DMS79 (cell line): ENCODE results near the gene MYO18A.

Experiments used
- DNase-seq: peaks from one replicate; lab custom pipeline; 2025; lab: John Stamatoyannopoulos, UW

Gene MYO18A

DNA sequence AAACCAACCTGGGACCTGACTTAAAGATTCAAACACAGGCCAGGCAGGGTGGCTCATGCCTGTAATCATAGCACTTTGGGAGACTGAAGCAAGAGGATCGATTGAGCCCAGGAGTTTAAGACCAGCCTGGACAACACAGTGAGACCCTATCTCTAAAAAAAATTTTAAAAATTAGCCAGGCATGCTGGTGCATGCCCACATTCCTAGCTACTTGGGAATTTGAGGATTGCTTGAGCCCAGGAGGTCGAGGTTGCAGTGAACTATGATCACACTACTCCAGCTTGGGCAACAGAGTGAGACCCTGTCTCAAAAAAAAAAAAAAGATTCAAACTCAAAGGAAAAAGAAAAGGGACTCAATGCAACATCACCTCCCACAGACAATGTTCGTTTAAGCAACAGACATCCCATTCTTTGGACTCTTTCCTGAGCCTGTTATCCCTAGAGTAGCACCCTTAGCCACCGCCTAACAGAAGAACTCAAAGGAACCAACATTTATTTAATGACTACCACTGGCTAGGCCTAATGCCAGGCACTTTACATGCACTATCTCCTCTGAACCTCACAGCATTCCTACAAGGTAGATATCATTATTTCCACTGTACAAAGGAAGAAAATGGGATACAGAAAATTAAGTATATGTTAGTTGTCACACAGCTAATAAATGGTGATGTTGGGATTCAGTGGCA, 12.7 kb downstream of the MYO18A start:
- DNase-seq = no peak

DNA sequence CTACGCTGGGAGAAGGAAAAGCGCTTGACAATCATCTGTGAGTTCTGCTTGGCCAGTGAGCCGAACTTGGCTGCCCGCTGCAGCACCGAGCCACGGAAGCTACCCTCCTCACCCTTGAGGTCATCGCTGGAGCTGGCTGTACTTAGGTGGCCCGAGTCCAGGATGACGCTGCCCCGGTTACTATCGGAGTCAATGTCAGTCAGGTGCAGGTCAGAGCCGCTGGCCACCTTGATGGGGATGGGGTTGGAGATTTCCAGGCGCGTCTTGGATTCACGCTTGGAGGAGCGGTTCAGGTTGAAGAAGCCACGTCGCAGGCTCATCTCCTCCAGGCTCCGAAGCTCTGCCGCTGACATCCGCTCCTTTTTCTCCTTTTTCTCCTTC, 13.7 kb downstream of the MYO18A start:
- no peak for DNase-seq

DNA sequence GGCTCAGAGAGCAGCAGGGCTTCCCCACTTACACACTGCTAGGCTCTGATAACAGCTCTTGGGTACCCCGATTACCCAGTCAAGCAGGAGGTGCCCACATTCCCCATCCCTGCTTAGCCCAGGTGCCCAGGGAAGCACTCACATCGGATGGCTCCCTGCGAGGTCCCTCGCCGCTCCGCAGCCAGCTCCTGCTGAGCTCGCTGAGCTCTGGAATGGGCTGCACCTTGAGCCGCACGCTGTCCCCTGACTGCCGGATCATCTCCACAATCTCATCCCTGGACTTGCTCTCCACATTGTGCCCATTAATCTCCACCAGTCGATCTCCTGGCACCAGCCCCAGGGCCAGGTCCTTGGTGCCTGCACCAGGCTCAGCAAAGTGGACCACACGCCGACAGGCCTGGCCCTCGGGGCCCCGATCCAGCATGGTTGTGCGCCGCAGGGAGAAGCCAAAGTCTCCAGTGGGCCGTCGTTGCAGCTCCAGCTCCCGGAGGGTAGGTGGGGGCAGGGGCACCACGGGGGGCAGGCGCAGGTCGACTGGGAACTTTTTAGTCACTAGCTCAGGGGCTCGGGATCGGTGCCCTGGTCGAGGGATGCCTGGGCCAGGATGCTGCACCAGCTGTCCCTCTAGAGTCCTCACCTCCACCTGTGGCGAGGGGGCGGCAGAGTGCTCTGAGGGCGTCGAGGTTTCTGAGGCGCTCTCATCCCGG, 14.2 kb downstream of the MYO18A start:
- no peak for DNase-seq

- no peak for DNase-seq
These were observed 14.9 kb downstream of the MYO18A start for GRCh38 chr17:29165261-29165660.

- DNase-seq = no peak
These were observed 16.6 kb downstream of the MYO18A start for GRCh38 chr17:29163563-29163962.

DNA sequence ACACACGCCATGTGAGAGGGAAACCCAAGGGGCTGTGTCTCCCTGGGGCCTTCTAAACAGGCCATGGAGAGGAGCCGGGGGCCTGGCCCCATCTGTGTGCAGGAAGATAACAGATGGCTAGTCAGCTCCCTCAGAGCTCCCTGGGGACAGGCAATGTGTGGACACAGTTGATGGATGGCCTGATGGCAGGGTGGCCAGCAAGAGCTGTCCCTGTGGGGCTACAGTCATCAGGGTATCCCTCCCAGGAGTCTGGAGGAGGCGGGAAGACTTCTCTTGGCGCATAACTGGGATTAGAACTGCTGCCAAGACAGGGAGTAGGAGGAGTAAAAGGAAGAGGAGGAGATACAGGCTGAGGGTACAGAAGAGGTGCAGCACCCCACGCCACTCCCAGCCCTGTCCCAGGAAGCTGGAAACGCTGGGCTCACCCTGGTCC, 17.3 kb downstream of the MYO18A start:
- no peak for DNase-seq

DNA sequence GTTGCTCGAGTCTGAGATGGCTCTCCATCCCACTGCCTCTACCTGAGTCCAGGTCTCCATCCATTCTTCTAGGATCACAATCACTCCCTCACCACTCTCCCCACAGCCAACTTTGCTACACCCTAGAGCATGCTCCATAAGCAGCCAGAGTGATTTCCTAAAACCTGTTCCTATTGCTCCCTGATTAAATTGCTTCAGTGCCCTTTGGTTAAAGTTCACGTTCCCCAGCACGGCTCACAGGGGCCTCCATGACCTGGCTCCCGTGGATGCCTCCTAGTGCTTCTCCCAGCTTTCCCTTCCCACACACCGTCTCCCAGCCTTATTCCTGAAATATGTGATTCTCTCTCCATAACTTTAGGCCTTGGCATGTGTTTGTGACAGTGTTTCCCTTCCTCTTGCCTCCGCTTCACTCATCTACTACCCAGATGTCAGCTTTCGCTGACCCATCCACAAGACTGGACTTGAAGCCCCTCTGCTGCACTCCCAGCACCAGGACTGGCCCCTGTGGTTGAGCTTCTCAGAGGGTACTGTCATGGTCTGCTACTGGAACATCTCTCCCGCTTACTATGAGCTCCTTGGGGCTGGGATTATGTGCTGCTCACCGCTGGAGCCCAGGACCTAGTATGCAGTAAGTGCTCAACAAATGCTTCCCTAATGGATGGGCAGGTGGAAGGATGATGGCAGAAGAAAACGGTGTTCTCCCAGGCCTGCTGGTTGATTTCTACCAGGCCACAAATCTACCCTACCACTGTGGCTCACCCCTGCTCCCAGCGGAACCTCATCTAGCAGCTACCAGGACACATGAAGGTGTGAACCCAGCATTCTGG, 17.9 kb downstream of the MYO18A start:
- no peak for DNase-seq

DNA sequence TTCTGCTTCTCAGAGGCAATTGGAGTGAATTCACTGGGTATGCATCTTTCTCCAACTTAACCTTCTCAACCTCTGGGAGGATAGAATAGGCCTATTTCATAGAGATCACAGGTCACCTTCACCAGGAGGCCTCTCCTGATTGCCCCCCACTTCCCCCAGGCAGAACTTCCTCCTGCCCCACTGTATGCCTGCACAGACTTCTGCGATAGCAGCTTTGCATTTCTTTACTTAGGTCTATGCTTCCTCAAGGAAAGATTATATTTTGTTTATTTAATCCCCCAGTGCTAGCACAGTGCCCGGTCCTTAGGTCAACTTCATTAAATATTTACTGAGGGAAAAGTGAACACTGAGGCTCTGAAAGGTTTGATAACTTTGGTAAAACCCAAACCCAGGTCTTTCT, 19.9 kb downstream of the MYO18A start:
- no peak for DNase-seq

GRCh38 chr17:29159306-29159860, 20.8 kb downstream of the MYO18A start:
- DNase-seq = no peak

GRCh38 chr17:29158488-29159275, 21.5 kb downstream of the MYO18A start:
- no peak for DNase-seq

DNA sequence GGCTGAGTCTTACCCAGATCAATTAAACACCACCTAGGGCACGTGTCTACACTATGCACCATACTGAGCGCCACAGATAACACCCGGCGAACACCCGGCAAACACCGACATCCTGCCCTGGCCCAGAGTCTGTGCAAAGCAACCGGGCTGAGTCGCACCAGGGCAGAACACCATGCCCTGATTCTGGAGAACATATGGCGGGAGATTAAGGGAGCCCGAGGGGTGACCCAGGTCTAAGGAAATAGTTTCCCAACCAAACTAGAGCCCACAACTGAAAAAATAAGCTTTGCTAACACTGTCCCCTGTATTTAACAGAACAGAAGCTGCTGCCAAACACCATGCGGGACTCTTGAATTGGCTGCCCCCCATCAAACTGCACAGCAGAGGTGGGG, 22.1 kb downstream of the MYO18A start:
- DNase-seq = no peak

GRCh38 chr17:29157310-29157709, 22.9 kb downstream of the MYO18A start:
- DNase-seq = no peak

DNA sequence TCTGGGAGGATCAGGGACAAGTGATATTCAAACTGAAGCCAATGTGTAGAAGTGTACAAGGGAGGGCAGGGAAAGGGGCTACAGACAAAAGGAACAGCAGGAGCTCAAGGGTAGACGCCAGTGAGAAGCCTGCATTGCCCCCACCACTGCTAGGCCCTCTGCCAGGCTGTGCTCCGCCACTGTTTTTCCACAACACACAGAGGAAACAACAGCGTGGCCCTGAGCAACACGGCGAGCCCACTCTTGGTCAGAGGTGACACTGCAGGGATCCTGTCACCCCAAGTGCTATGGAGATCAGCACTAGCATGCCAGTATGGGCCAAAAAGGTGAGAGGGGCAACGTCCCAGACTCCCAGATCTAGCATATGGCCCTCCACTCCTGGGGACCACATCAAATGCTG, 23.4 kb downstream of the MYO18A start:
- DNase-seq = no peak

GRCh38 chr17:29155966-29156338, 24.2 kb downstream of the MYO18A start:
- DNase-seq = no peak

DNA sequence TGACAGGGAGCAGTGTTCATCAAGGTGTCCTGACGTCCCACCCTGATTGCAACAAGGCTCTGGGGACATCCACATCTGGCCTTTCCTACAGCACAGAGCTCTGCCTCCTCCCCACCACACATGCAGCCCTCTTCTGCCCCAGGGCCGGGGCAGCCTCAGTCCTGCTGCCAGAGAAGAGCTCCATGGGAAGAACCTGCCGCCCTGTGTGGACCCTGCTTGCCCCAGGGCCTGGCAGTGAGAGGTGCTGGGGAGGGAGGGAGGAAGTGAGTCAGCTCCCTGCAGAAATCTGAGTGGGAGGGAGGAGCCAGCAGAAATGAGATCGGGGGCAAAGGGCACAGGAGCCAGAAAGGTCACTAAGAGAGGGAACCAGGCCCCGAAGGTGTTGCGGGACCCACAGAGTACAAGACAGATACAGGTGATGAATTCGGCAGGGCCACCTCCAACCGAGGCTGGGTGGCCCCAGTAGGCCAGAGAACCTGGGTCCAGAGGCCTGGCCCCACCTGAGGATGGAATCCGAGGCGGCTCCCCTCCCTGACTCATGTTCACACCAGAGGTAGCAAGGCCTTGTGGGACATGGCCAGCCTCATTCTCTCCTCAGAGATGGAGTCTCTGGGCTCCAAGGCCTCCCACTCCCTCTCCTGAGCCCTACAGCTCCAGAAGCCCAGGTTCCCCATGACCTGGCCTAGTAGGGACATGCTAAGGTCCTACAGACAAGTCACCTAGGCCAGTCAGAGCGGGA, 24.8 kb downstream of the MYO18A start:
- no peak for DNase-seq

GRCh38 chr17:29154516-29155226, 25.5 kb downstream of the MYO18A start:
- no peak for DNase-seq

DNA sequence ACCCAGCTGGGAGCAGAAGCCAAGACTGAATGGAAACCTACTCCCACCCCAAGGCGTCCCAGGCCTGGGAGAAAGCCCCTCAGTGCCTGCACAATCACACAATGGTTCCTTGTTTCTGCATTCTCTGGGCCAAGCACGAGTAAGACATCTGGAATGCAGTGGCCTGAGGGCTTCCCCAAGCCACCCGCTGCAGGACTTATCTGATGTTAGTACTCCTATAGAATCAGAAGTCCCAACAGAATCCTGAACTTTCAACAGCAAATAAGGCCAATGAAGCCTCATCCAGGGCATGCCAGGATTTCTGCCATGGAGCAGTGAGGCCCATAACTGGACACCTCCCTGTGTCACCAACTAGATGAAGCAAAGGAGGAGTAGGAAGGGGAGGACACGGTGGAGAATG, 28.6 kb downstream of the MYO18A start:
- DNase-seq = no peak

GRCh38 chr17:29150161-29150560, 30.0 kb downstream of the MYO18A start:
- DNase-seq = no peak

- peak; percentile 50 for DNase-seq
These were observed 30.6 kb downstream of the MYO18A start for GRCh38 chr17:29149431-29150064.
